Neural crest cell (in vitro differentiated cells): ENCODE results near the gene SIRPA. TPM values are rescaled to one million over a fixed set of nuclear protein-coding genes. Genes with fewer than 3 reads are reported as not detected.

Experiments
- DNase-seq: peaks from one replicate; pipeline ENCODE4 v3.0.0; 2021; ENCODE audit warnings: low read depth, mixed read lengths, low spot score
- H3K27ac Mint-ChIP-seq: one replicate; pipeline ENCODE4 v1.8.0; 2021; ENCODE audit warnings: mild to moderate bottlenecking, mixed read lengths; ENCODE audit not compliant: unreplicated experiment
- H3K27me3 Mint-ChIP-seq: 2 replicates; pipeline ENCODE4 v1.8.0; 2021; ENCODE audit warnings: low read depth, mild to moderate bottlenecking, mixed read lengths
- H3K36me3 Mint-ChIP-seq: 2 replicates; pipeline ENCODE4 v1.8.0; 2021; ENCODE audit warnings: low read depth, mild to moderate bottlenecking, mixed read lengths
- H3K4me1 Mint-ChIP-seq: 2 replicates; pipeline ENCODE4 v1.8.0; 2021; ENCODE audit warnings: mixed read lengths
- H3K4me3 Mint-ChIP-seq: one replicate; pipeline ENCODE4 v1.8.0; 2021; ENCODE audit warnings: mild to moderate bottlenecking, mixed read lengths
- H3K9me3 Mint-ChIP-seq: 2 replicates; pipeline ENCODE4 v1.8.0; 2021; ENCODE audit warnings: mixed read lengths
- total RNA-seq: library from RNA; stranded (reverse); gene quantifications from 2 replicates; pipeline ENCODE4 v1.2.1, GENCODE V29; 2021
- TF ChIP-seq, protein P1 (sequence below): fragments of 200-600 bp; sonication (generic); conservative IDR thresholded peaks from 2 replicates; pipeline ENCODE4 v1.5.0; 2021; ENCODE audit warnings: antibody characterized with exemption, mild to moderate bottlenecking

The SIRPA gene
- total RNA-seq, 1 donor from 2014 or later, result 10.2 TPM

DNA sequence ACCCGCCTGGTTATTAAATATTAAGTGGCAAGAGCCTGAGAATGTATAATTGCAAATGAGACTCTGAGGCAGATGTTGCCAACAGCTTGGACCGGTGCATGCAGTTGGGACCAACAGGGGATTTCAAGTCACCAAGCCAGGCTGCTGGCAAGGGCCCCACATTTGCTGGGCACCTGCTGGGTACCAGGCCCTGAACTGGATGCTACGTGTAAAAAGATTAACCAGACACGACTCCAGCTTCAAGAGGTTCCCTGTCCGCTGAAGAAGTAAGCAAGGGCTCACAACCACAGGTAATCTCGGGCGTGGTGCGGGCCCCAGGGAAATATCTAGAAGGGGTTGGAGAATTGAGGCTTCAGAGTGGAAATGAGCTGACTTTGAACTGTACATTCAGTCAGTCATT, 13.2 kb upstream of the SIRPA start:
- DNase-seq, result no peak
- Mint-ChIP-seq H3K9me3 (no peaks in the 10 kb centered on the region), H3K4me1 (peaks cover 36% of the 10 kb centered on the region), H3K27ac (no peak overlapping the region), H3K4me3 (no peak overlapping the region), H3K36me3 (no peaks in the 10 kb centered on the region), H3K27me3 (peaks cover 4% of the 10 kb centered on the region)
- TF ChIP-seq, protein P1, sequence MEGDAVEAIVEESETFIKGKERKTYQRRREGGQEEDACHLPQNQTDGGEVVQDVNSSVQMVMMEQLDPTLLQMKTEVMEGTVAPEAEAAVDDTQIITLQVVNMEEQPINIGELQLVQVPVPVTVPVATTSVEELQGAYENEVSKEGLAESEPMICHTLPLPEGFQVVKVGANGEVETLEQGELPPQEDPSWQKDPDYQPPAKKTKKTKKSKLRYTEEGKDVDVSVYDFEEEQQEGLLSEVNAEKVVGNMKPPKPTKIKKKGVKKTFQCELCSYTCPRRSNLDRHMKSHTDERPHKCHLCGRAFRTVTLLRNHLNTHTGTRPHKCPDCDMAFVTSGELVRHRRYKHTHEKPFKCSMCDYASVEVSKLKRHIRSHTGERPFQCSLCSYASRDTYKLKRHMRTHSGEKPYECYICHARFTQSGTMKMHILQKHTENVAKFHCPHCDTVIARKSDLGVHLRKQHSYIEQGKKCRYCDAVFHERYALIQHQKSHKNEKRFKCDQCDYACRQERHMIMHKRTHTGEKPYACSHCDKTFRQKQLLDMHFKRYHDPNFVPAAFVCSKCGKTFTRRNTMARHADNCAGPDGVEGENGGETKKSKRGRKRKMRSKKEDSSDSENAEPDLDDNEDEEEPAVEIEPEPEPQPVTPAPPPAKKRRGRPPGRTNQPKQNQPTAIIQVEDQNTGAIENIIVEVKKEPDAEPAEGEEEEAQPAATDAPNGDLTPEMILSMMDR, result no peak

DNA sequence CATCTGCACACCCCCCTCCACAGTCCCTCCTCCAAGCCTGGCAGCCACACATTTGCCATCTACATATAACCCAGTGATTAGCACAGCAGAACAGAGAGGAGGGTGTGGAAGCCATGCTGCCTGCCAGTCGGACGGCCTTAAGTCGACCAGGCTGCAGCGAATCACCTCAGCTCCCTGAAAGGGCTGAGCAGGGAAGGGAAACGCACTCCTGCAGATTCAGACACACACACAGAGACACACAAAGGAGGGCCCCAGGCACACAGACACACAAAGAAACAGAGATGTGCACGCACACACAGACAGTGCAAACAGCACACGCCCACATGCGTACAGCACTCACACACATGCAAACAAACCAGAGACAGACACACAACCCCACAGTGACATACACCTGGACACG, 11.2 kb upstream of the SIRPA start:
- no peak for DNase-seq
- TF ChIP-seq, protein P1, result no peak
- Mint-ChIP-seq H3K27me3 (peaks cover 4% of the 10 kb centered on the region), H3K9me3 (no peaks in the 10 kb centered on the region), H3K36me3 (no peaks in the 10 kb centered on the region), H3K4me1 (peaks cover 36% of the 10 kb centered on the region), H3K4me3 (no peak overlapping the region), H3K27ac (no peak overlapping the region)

DNA sequence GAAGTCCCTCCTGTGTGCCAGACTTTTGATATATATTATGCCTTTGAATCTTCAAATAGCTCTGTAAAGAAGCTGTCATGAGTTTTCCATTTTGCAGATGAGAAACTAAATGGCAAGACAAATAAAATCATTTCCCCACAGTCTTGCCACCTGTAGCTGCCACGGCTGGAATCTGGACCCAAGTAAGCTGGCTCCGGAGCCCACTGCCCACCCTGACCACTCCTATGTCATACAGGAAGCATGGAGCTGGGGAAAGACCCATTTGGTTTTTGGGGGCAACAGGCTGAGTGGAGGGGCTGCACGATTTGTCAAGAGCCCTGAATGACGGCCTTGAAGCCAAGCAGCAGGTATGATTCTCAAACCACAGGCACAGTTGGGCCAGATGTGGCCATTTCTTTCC, 10.0 kb upstream of the SIRPA start:
- Mint-ChIP-seq H3K9me3 (no peaks in the 10 kb centered on the region), H3K4me1 (peaks cover 31% of the 10 kb centered on the region), H3K27me3 (peaks cover 4% of the 10 kb centered on the region), H3K27ac (no peak overlapping the region), H3K36me3 (no peaks in the 10 kb centered on the region), H3K4me3 (no peak overlapping the region)
- no peak for DNase-seq
- TF ChIP-seq, protein P1, result no peak

DNA sequence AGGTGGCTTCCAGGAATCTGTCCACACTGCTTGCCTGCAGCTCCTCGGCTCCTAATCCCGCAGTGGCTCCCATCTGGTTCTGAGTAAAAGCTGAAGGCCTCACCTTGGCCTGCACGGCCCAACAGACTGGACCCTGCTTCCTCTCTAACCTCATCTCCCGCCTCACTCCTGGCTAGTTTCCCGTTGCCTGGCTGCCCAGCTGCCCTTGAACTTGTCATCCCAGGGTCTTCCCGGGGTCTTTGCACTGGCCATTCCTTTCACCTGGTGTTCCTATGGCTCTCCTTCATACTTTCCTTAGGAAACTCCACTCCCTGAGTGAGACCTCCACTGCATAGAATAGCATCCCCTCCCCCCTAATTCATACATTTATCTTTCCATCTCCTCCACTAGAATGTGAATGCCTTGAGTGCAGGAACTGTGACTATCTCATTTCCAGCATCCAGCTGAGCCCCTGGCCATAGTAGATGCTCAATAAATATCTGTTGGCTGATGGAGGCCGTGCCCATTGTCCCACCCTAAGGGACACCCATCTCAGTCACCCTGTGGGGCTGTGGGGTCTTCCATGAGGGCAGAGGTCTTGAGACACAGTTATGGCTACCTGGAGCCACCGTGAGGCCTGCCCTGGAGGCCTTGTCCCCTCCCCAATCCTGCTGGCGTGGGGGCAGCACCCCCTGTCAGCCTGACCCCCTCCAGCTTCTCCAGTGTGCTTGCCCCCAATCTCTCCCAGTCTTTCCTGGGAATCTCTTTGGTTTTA, 9.1 kb upstream of the SIRPA start:
- Mint-ChIP-seq H3K27me3 (peaks cover 4% of the 10 kb centered on the region), H3K4me3 (no peak overlapping the region), H3K4me1 (peaks cover 31% of the 10 kb centered on the region), H3K27ac (no peak overlapping the region), H3K9me3 (no peaks in the 10 kb centered on the region), H3K36me3 (no peaks in the 10 kb centered on the region)
- DNase-seq, result no peak
- TF ChIP-seq, protein P1, result no peak

DNA sequence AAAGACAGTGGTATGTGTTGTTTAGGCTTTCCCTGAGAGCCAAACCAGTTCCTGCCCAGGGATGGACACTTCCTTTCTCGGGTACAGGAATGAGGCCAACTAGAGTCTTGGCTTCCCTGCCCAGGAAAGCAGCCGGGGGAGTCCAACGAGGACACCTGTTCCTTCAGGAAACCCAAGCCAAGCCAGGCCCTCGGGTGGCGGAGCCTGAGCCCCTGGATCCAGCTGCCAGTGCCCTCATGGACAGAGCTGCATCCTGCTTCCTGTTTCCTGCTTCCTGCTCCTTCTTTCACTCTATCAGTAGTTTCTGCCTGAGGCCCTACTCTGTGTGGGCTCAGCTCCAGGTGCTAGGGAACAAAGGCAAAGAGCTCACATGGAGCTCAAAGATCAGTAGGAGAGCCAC, 7.9 kb upstream of the SIRPA start:
- DNase-seq, result no peak
- Mint-ChIP-seq H3K4me1 (peaks cover 35% of the 10 kb centered on the region), H3K36me3 (no peaks in the 10 kb centered on the region), H3K27me3 (peaks cover 13% of the 10 kb centered on the region), H3K9me3 (no peaks in the 10 kb centered on the region), H3K27ac (no peak overlapping the region), H3K4me3 (no peak overlapping the region)
- TF ChIP-seq, protein P1, result no peak
